ENCODE results near the gene FRAS1.
"Not testable (repeated sequence)": the region's sequence is repeated elsewhere in the genome, so short reads cannot be mapped to it uniquely, and the experiment has no call there.

Gene FRAS1

DNA sequence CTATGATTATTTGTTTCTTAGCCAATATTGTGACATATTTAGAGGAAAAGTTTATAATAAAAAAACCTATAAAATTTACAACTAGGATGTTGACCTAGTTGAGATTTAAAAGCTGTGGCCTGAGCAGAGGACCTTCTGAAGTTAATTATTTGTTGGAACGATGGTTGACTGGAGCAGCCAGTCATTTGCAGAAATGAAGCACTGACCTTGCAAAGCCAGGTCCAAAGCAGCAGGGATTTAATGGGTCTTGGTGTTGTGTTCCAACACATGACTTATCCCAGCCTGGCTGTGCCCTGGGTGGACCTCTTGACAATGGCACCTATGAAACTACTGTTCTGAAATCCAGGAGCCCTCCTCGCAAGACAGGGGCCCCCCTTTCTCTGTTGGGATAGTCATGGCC is 235.2 kb downstream of the FRAS1 start:
- Histone ChIP-seq H3K9ac (no peak overlapping the region), H3K4me1 (peaks cover 11% of the 10 kb centered on the region), H3K27ac (no peak overlapping the region), H3K36me3 (no peaks in the 10 kb centered on the region), H4K20me1 (no peaks in the 10 kb centered on the region), H3K4me3 (no peak overlapping the region), H3K27me3 (no peaks in the 10 kb centered on the region), H3K9me3 (no peaks in the 10 kb centered on the region), H3K4me2 (no peak overlapping the region)
- TF ChIP-seq Cebpa-rat (IDR thresholded peaks at IDR 0.05), result no peak

DNA sequence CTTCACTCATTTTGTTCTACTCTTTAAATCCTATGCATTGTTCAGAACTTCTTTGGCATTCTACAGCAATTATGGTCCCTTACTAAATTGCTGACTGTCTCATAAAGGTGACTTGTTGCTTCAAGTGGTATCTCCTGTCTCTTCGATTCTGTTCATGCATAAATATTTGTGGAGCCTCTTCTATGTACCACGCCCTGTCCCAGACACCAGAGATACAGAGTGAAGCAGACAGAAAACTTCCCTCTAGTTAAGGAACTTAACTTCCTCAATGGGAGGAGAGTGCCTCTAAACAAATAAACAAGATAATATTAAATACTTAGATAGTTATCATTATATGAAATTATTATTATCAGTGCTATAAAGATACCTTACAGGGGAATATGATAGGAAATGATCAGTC is 235.7 kb downstream of the FRAS1 start:
- no peak for TF ChIP-seq Cebpa-rat (IDR thresholded peaks at IDR 0.05)
- H3K36me3 ChIP-seq, result no peaks in the 10 kb centered on the region
- no peak overlapping the region for H3K4me3 ChIP-seq
- no peaks in the 10 kb centered on the region for H3K9me3 ChIP-seq
- H3K4me1 ChIP-seq, result peaks cover 14% of the 10 kb centered on the region
- H3K27me3 ChIP-seq, result no peaks in the 10 kb centered on the region
- no peak overlapping the region for H3K9ac ChIP-seq
- no peaks in the 10 kb centered on the region for H4K20me1 ChIP-seq
- no peak overlapping the region for H3K27ac ChIP-seq
- H3K4me2 ChIP-seq, result no peak overlapping the region

DNA sequence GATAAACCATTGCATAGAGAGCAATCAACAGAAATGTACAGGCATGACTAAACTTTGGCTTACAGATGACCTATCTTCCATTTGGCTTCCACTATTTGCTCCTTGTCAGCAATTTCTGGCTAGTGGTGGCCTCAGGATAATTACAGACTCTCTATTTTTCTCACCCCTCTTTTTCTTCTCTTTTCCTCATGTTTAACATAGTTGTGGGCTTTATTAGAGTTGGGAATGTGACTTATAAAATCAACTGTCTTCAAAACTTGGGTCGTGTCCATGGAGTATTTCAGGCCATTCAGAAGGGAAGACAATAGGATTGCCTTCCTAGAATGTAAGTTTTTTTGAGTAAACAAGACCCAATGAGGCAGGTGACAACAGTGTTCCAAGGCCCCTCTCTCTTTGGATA is 236.2 kb downstream of the FRAS1 start:
- Histone ChIP-seq H3K4me1 (peaks cover 14% of the 10 kb centered on the region), H3K36me3 (no peaks in the 10 kb centered on the region), H3K27ac (no peak overlapping the region), H3K9me3 (no peaks in the 10 kb centered on the region), H3K4me3 (no peak overlapping the region), H3K4me2 (no peak overlapping the region), H3K9ac (no peak overlapping the region), H3K27me3 (no peaks in the 10 kb centered on the region), H4K20me1 (no peaks in the 10 kb centered on the region)
- no peak for TF ChIP-seq Cebpa-rat (IDR thresholded peaks at IDR 0.05)

DNA sequence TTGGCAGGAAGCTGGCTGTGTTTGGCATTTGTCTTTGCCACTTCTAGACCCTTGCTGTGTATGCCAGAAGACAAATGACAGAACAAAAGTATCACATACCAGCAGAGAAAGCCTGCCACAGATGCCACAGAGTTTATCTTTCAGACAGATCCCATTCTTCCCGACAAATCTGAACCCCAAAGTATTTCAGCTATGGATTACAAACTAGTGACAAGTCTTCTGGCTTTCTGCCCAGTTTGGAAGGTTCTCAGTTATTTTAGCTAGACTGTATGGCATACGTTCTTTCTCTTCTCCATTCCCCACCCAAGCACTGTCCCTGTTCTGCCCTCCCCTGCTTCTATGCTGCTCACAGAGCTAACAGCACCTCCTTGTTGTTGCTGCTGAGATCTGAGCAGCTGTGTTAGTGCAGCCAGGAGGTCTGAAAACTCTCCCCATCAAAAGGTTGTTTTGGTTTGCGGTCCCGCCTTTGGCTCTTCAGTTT is 236.7 kb downstream of the FRAS1 start:
- no peaks in the 10 kb centered on the region for H3K36me3 ChIP-seq
- H3K27me3 ChIP-seq, result no peaks in the 10 kb centered on the region
- no peaks in the 10 kb centered on the region for H4K20me1 ChIP-seq
- TF ChIP-seq Cebpa-rat (IDR thresholded peaks at IDR 0.05), result no peak
- H3K4me2 ChIP-seq, result no peak overlapping the region
- no peak overlapping the region for H3K27ac ChIP-seq
- H3K4me1 ChIP-seq, result peaks cover 14% of the 10 kb centered on the region
- H3K9me3 ChIP-seq, result no peaks in the 10 kb centered on the region
- no peak overlapping the region for H3K4me3 ChIP-seq
- no peak overlapping the region for H3K9ac ChIP-seq

DNA sequence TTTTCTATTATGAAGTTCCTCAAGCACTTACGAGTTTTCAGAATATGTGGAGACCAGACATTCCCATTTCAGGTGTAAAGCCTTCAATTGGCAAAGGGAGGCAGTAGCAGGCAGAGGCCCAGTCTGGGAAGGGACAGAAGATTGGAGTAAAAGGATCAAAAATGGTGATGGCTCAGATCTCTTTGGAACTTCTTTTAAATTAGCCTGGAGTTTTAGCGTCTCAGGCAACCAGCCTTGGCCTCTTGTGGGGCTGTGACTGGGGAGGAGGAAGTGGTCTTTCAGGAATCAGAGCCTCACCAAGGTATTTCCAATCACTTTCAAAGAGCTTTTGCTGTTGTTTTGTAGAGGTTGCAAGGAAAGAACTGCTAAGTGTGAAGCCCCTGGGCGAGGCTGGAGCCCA is 239.1 kb downstream of the FRAS1 start:
- Histone ChIP-seq H4K20me1 (no peaks in the 10 kb centered on the region), H3K9ac (no peak overlapping the region), H3K36me3 (no peaks in the 10 kb centered on the region), H3K27me3 (no peaks in the 10 kb centered on the region), H3K9me3 (no peaks in the 10 kb centered on the region), H3K27ac (no peak overlapping the region), H3K4me3 (no peak overlapping the region), H3K4me1 (peaks cover 14% of the 10 kb centered on the region), H3K4me2 (peak overlapping the region; percentile 36; the same call in 1 of the 2 replicates)
- no peak for TF ChIP-seq Cebpa-rat (IDR thresholded peaks at IDR 0.05)

DNA sequence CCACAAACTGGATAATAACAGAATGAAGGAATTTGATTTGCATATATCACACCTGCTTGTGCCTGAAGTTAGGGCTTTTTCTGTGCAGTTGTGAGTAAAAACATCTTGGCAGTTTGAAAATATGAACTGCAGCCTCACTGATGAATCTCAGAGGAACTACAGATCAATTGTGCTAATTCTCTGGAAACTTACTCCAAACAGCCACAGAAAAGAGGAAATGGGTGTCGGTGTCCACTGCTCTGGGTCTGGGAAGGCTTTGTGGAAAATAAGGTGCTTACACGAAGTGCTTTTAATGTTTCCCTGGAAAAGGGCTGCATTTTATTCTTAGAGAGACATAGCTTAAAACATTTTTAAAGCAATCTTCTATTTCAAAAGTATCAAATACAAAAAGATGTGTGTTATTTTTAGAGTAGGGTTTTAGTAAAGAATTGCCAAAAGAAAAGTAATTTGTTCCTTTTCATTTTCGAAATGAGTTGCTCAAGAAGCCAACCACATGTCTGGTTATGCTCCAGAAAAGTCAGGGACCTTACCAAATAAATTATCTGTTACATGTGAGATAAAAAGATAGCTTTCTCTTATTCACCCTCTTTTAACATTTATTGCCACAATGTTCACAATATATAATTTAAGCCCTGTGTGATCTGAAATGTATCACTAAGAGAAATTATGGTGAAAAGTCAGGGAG is 240.1 kb downstream of the FRAS1 start:
- no peak overlapping the region for H3K27ac ChIP-seq
- peaks cover 14% of the 10 kb centered on the region for H3K4me1 ChIP-seq
- no peak for TF ChIP-seq Cebpa-rat (IDR thresholded peaks at IDR 0.05)
- no peaks in the 10 kb centered on the region for H3K9me3 ChIP-seq
- no peaks in the 10 kb centered on the region for H3K36me3 ChIP-seq
- H3K27me3 ChIP-seq, result no peaks in the 10 kb centered on the region
- H4K20me1 ChIP-seq, result no peaks in the 10 kb centered on the region
- no peak overlapping the region for H3K9ac ChIP-seq
- no peak overlapping the region for H3K4me3 ChIP-seq
- peak overlapping the region; percentile 36; the same call in 1 of the 2 replicates for H3K4me2 ChIP-seq

DNA sequence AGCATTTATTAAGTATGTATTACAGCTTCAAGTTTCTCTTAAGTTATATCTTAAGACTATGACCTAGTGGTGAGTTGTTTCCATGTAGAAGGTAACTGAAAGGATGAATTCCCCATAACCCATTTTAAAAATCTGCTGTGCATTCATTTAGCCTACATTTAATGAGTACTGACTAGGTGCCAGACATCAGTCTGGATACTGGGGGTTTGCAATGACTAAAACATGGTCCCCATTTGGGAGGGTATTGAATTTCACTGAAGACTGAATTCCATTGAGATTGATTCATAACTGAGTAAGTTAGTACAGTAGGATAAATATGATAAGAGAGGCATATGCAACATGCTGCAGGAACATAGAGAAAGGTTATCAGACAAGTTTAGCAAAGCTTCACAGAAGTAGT is 241.5 kb downstream of the FRAS1 start:
- no peak for TF ChIP-seq Cebpa-rat (IDR thresholded peaks at IDR 0.05)
- no peaks in the 10 kb centered on the region for H3K9me3 ChIP-seq
- no peak overlapping the region for H3K9ac ChIP-seq
- no peaks in the 10 kb centered on the region for H4K20me1 ChIP-seq
- H3K4me2 ChIP-seq, result no peak overlapping the region
- H3K27ac ChIP-seq, result no peak overlapping the region
- H3K27me3 ChIP-seq, result no peaks in the 10 kb centered on the region
- H3K4me1 ChIP-seq, result peaks cover 14% of the 10 kb centered on the region
- H3K4me3 ChIP-seq, result no peak overlapping the region
- no peaks in the 10 kb centered on the region for H3K36me3 ChIP-seq

DNA sequence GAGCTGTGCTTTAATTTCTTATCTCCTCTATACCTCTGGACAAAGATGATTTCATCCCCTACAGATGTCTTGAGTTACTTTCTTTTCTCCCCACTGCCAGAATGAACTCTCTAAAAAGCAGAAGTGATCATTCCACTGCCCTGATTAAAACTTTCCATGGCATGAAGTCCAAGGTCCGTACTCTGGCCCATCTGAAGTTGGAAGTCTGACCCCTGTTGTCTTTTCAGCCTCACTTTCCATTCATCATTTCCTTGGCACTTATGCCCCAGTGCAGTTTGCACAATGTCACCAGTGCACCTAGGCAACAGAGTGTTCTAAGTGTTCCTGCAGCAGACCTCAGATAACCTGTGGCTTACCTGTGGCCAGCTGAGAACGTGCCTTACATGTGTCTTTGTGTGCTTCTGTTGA is 242.4 kb downstream of the FRAS1 start:
- H3K4me2 ChIP-seq, result no peak overlapping the region
- H3K27me3 ChIP-seq, result no peaks in the 10 kb centered on the region
- H3K9ac ChIP-seq, result no peak overlapping the region
- H4K20me1 ChIP-seq, result no peaks in the 10 kb centered on the region
- H3K9me3 ChIP-seq, result no peaks in the 10 kb centered on the region
- no peak overlapping the region for H3K4me3 ChIP-seq
- no peak for TF ChIP-seq Cebpa-rat (IDR thresholded peaks at IDR 0.05)
- no peaks in the 10 kb centered on the region for H3K36me3 ChIP-seq
- H3K4me1 ChIP-seq, result peaks cover 14% of the 10 kb centered on the region
- no peak overlapping the region for H3K27ac ChIP-seq

DNA sequence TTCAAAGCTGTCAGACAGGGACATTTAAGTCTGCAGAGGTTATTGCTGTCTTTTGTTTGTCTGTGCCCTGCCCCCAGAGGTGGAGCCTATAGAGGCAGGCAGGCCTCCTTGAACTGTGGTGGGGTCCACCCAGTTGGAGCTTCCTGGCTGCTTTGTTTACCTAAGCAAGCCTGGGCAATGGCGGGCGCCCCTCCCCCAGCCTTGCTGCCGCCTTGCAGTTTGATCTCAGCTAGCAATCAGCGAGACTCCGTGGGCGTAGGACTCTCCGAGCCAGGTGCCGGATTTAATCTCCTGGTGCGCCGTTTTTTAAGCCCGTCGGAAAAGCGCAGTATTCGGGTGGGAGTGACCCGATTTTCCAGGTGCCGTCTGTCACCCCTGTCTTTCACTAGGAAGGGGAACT is 250.1 kb downstream of the FRAS1 start:
- H3K9ac ChIP-seq, H3K27ac ChIP-seq: not testable (repeated sequence)

DNA sequence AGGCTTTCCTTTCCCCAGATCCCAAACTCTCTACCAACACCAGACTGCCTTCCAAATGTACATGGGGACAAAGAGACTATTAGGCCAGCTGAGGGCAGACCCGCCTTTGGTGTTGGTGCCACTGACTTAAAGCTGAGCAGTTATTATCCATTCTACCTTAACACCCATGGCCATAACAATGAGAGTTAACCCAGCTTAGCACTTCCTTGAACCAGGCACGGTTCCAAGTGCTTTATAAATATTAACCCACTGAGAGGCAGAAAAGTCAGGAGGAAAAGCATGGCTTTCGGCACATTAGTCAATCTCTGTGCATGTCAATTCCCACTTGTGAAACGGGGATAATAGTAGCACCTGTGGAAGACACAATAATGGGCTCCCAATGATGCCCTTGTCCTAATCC is 251.4 kb downstream of the FRAS1 start:
- H3K4me1 ChIP-seq, result peaks cover 5% of the 10 kb centered on the region
- TF ChIP-seq Cebpa-rat (IDR thresholded peaks at IDR 0.05), result no peak
- no peaks in the 10 kb centered on the region for H3K27me3 ChIP-seq
- no peaks in the 10 kb centered on the region for H4K20me1 ChIP-seq
- peaks cover 9% of the 10 kb centered on the region; the same call in 1 of the 2 replicates for H3K9me3 ChIP-seq
- no peak overlapping the region for H3K4me2 ChIP-seq
- H3K27ac ChIP-seq, result no peak overlapping the region
- H3K36me3 ChIP-seq, result no peaks in the 10 kb centered on the region
- no peak overlapping the region for H3K9ac ChIP-seq
- H3K4me3 ChIP-seq, result no peak overlapping the region

More for the DNA sequence above, 250.1 kb downstream of the FRAS1 start:
- H3K27me3 ChIP-seq, H4K20me1 ChIP-seq, H3K36me3 ChIP-seq, H3K9me3 ChIP-seq, H3K4me1 ChIP-seq, H3K4me3 ChIP-seq, H3K4me2 ChIP-seq: not testable (repeated sequence)

DNA sequence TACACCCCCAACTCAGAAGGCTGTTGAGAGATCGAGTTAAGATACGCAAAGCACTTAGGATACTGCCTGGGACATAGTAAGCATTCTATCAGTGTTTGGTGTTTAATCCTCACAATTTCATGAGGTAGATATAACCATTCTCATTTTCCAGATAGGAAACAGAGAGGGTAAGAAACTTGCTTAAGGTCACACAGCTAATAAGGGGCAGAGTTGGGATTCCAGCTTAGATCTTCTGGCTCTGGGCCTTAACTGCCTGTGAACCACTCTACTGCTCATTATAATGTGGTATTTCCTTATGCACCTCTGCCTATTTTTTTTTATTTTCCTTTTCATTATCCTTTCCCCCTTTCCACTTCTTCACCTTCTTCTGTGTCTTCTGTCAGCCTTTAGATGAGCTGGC is 252.2 kb downstream of the FRAS1 start:
- Histone ChIP-seq H4K20me1 (no peaks in the 10 kb centered on the region), H3K4me3 (no peak overlapping the region), H3K4me1 (peaks cover 5% of the 10 kb centered on the region), H3K36me3 (no peaks in the 10 kb centered on the region), H3K27me3 (no peaks in the 10 kb centered on the region), H3K4me2 (no peak overlapping the region), H3K9ac (no peak overlapping the region), H3K27ac (no peak overlapping the region), H3K9me3 (peaks cover 9% of the 10 kb centered on the region; the same call in 1 of the 2 replicates)
- no peak for TF ChIP-seq Cebpa-rat (IDR thresholded peaks at IDR 0.05)

Data from BLaER1 (cell line).